A549 treated with GW870086 at 1 μM for 4 hours (cell line): ENCODE measurements around the gene DNAJB5. TPM values are rescaled to one million over a fixed set of nuclear protein-coding genes. Genes with fewer than 3 reads are reported as not detected.

Experiments used
- total RNA-seq: library from RNA; stranded (reverse); fragments of 200-300 nt; extraction: Qiagen RNA extraction; gene quantifications from 5 replicates; pipeline ENCODE4 v1.2.3, GENCODE V29; 2022; ENCODE audit warnings: low read depth

The DNAJB5 gene
- 7.7 to 9.8 TPM (median 9.6 TPM) in 5 replicates for total RNA-seq

GRCh38 chr9:34989003-34989945 lies at the start of gene DNAJB5:
DNAJB5 (plus strand) TSS chr9:34989745; CDS start chr9:34990631, 886 bp downstream.

DNA sequence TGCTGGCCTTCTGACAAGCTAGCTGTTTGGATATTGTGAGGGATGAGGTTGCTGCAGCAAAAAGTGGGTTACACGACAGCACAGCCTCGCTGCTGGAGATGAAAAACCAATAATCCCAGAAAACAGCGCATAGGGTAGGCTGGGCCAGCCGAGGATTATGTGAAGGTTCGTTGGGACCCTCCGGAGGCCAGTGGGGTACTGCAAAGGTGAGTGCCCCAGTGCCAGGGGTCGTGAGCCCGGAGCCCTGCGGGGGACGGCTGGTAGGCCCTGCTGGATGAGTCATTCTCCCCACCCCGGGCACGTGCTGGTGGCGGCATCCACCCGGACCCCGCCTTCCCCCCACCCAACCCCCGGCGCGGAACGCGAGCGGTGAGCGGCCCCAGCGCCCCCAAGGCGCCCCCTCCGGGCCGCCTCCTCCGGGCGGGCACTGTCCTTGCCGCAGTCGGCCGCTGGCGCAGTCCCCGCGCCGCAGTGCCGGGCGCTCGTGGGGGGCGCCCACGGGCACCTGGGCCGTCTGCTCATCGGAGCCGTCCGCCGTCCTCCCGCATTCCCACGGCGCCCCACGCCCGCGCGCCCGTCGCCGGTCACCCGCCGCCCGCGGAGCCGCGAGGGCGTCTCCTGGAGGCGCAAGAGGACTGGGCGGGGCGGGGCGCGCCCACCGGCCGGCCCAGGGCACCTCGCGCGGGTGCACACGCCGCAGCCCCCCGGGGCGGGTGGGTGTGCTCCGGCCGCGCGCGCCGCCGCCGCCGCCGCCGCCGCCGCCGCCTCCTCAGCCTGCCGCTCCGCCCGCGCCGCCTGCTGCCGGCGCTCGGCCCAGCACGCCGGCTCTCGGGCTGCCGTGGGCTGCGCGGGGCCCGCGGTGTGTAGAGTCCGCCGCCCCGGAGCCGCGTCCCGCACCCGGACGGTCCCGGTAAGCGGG lies 31.8 kb upstream of the DNAJB5 start, which contains the start of gene PHF24:
Gene PHF24 (plus strand): TSS at position 794 of the 919 bp plus-strand sequence. CDS start 13,014 bp downstream, outside the sequence.

Other genes with a start within 250 kb of the DNAJB5 start
- 0.07 to 0.29 TPM (median 0.16 TPM) in 5 replicates for gene PHF24, start 31.5 kb upstream of the DNAJB5 start, total RNA-seq
- gene VCP, start 82.9 kb downstream of the DNAJB5 start, total RNA-seq: 266 to 301 TPM (median 280 TPM) in 5 replicates
- 34.6 to 51.4 TPM (median 50.5 TPM) in 5 replicates for gene FANCG, start 90.2 kb downstream of the DNAJB5 start, total RNA-seq
- gene PIGO, start 106.8 kb downstream of the DNAJB5 start, total RNA-seq: 41.0 to 59.8 TPM (median 50.6 TPM) in 5 replicates
- gene STOML2, start 113.4 kb downstream of the DNAJB5 start, total RNA-seq: 226 to 272 TPM (median 253 TPM) in 5 replicates
- 8.1 to 13.4 TPM (median 10.5 TPM) in 5 replicates for gene ATOSB, start 126.1 kb downstream of the DNAJB5 start, total RNA-seq
- gene UNC13B, start 172.3 kb downstream of the DNAJB5 start, total RNA-seq: 8.6 to 11.2 TPM (median 10.1 TPM) in 5 replicates